Peyer's patch (tissue), 4 donors: ENCODE measurements around the gene HNRNPA3.

Experiments
- CTCF ChIP-seq, 6 experiments: fragments of 450-650 bp in 4 of 6; fragments of 200-600 bp in 2 of 6; sonication (generic) in 1 of 6; IDR thresholded peaks; one replicate each; pipeline ENCODE4 v1.5.1; 2017 to 2019; ENCODE audit warnings: antibody characterized with exemption in 6 of 6, mild to moderate bottlenecking in 3 of 6, moderate library complexity in 1 of 6
- POLR2A ChIP-seq, 2 donors: fragments of 450-650 bp; IDR thresholded peaks; one replicate each; pipeline ENCODE4 v1.5.1; 2017; ENCODE audit warnings: antibody characterized with exemption in 2 of 2, mild to moderate bottlenecking in 2 of 2, moderate library complexity in 2 of 2

DNA sequence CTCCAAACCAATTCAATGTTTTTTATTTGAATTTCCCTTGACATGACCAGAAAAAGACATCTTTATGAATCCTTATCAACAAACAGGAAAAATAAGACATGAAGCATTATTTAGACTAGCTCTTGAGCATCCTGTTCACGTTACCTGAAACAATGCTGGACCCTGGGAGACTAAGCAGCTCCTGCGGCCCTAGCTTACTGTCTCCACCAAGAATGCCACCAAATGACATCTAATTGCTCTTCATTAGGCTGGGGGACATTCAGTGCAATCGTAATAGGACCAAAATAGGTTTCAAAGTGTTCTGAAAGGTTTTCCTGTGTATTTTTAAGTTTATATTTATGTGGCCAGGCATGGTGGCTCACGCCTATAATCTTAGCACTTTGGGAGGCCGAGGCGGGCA is 26.5 kb downstream of the HNRNPA3 start:
- TF ChIP-seq CTCF (IDR thresholded peaks at IDR 0.05) (no peak), POLR2A (IDR thresholded peaks at IDR 0.05) (no peak)
